Activated CD8-positive, alpha-beta T cell treated with anti-CD3 and anti-CD28 coated beads for 36 hours (primary cell): Measurements from ENCODE around the gene FHIP2A. TPM values are rescaled to one million over a fixed set of nuclear protein-coding genes. Genes with fewer than 3 reads are reported as not detected.
A peak's percentile ranks its signal among the peaks of the same experiment; 100 is the strongest.

ENCODE experiments used
- ATAC-seq: fragments of 200-7000 bp; cut with Tn5 transposase; one replicate; pipeline ENCODE4 v1.10.0; 2021; ENCODE audit warnings: mild to moderate bottlenecking, moderate library complexity
- CTCF ChIA-PET: fragments of 350-600 bp; sonication (Branson Sonifier 250); formaldehyde crosslinking; loops from one replicate; lab custom pipeline; 2021; ENCODE audit warnings: antibody characterized with exemption; lab: Charles Lee
- POLR2A ChIA-PET: fragments of 350-600 bp; sonication (Branson Sonifier 250); formaldehyde crosslinking; loops from one replicate; lab custom pipeline; 2021; ENCODE audit warnings: antibody characterized with exemption; lab: Charles Lee
- DNase-seq: peaks from one replicate; pipeline ENCODE4 v3.0.0-alpha.2; 2020
- H3K27ac Mint-ChIP-seq: one replicate; pipeline ENCODE4 v1.8.0; 2021; ENCODE audit warnings: mild to moderate bottlenecking, mixed read lengths
- H3K27me3 Mint-ChIP-seq: one replicate; pipeline ENCODE4 v1.8.0; 2021; ENCODE audit warnings: mixed read lengths
- H3K36me3 Mint-ChIP-seq: one replicate; pipeline ENCODE4 v1.8.0; 2021; ENCODE audit warnings: low read depth, mixed read lengths
- H3K4me1 Mint-ChIP-seq: one replicate; pipeline ENCODE4 v1.8.0; 2021; ENCODE audit warnings: low read depth, mixed read lengths
- H3K4me3 Mint-ChIP-seq: one replicate; pipeline ENCODE4 v1.8.0; 2021; ENCODE audit warnings: mild to moderate bottlenecking, moderate library complexity, mixed read lengths
- H3K9me3 Mint-ChIP-seq: one replicate; pipeline ENCODE4 v1.8.0; 2021; ENCODE audit warnings: mixed read lengths
- intact Hi-C: fragments of 100-400 bp; cut with micrococcal nuclease; formaldehyde crosslinking; loops from one replicate; pipeline ENCODE4 v1.10.0; 2022
- total RNA-seq, 2 experiments: library from RNA; stranded (reverse); gene quantifications; one replicate each; pipeline ENCODE4 v1.2.3, GENCODE V29; 2021
- TF ChIP-seq, protein P1 (sequence below): fragments of 200-600 bp; IDR thresholded peaks from one replicate; pipeline ENCODE4 v1.8.0; 2022; ENCODE audit warnings: antibody characterized with exemption, mild to moderate bottlenecking

FHIP2A gene
- total RNA-seq, 2 experiments from 2014 or later, result 12.6 to 16.6 TPM

DNA sequence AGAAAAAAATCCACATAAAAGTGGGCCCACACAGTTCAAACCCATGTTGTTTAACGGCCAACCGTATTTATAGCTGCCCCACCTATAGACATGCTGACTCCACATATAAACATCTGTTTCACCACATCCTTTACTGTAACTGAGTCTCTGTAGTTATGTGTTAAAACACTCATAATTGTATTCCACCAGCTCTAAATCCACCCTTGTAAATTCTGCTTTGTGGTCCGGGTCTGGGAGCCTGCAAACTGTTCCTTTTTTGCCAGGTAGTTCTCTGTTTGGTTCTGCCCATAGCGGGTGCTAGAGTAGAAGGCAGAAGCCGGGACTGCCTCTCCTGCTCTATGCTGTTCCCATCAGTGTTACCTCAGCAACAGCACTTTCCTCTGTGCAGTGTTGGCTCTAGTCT, 20.2 kb upstream of the FHIP2A start:
- ATAC-seq (peak; percentile 88), DNase-seq (peak; percentile 16)
- Mint-ChIP-seq H3K36me3 (no peaks in the 10 kb centered on the region), H3K4me1 (peaks cover 17% of the 10 kb centered on the region), H3K9me3 (no peaks in the 10 kb centered on the region), H3K27me3 (no peaks in the 10 kb centered on the region), H3K27ac (no peak overlapping the region), H3K4me3 (no peak overlapping the region)
- TF ChIP-seq, protein P1, sequence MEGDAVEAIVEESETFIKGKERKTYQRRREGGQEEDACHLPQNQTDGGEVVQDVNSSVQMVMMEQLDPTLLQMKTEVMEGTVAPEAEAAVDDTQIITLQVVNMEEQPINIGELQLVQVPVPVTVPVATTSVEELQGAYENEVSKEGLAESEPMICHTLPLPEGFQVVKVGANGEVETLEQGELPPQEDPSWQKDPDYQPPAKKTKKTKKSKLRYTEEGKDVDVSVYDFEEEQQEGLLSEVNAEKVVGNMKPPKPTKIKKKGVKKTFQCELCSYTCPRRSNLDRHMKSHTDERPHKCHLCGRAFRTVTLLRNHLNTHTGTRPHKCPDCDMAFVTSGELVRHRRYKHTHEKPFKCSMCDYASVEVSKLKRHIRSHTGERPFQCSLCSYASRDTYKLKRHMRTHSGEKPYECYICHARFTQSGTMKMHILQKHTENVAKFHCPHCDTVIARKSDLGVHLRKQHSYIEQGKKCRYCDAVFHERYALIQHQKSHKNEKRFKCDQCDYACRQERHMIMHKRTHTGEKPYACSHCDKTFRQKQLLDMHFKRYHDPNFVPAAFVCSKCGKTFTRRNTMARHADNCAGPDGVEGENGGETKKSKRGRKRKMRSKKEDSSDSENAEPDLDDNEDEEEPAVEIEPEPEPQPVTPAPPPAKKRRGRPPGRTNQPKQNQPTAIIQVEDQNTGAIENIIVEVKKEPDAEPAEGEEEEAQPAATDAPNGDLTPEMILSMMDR, result no peak
- CTCF ChIA-PET, result interaction anchor here (0.9 kb wide), 1 partner anchor 21 kb away, joined by 3 read pairs; the partner anchor contains the start of gene FHIP2A
- POLR2A ChIA-PET, result interaction anchor here (1.0 kb wide), 1 partner anchor 14 kb away, joined by 3 read pairs; no protein-coding TSS in a partner anchor
- intact Hi-C loops, result no loop called here

- CTCF ChIA-PET, result no interaction called here
- Mint-ChIP-seq H3K27ac (no peak overlapping the region), H3K4me3 (no peak overlapping the region)
Observed at GRCh38 chr10:114802177-114802576, 19.4 kb upstream of the FHIP2A start.

GRCh38 chr10:114806562-114807391, 14.8 kb upstream of the FHIP2A start:
- CTCF ChIA-PET, result no interaction called here
- ATAC-seq, result no peak
- POLR2A ChIA-PET, result no interaction called here
- intact Hi-C loops, result no loop called here
- Mint-ChIP-seq H3K36me3 (no peaks in the 10 kb centered on the region), H3K27ac (no peak overlapping the region), H3K9me3 (no peaks in the 10 kb centered on the region), H3K4me3 (no peak overlapping the region), H3K27me3 (no peaks in the 10 kb centered on the region), H3K4me1 (peaks cover 22% of the 10 kb centered on the region)
- TF ChIP-seq, protein P1, result no peak
- no peak for DNase-seq

More at GRCh38 chr10:114802177-114802576, 19.4 kb upstream of the FHIP2A start:
- Mint-ChIP-seq H3K4me1 (peaks cover 17% of the 10 kb centered on the region), H3K9me3 (no peaks in the 10 kb centered on the region), H3K36me3 (no peaks in the 10 kb centered on the region), H3K27me3 (no peaks in the 10 kb centered on the region)
- no peak for DNase-seq
- POLR2A ChIA-PET, result interaction anchor here (1.0 kb wide), 1 partner anchor 13 kb away, joined by 3 read pairs; no protein-coding TSS in a partner anchor
- intact Hi-C loops, result no loop called here
- TF ChIP-seq, protein P1, result no peak
- no peak for ATAC-seq

GRCh38 chr10:114808982-114809381, 12.6 kb upstream of the FHIP2A start:
- ChIA-PET CTCF (no interaction called here), POLR2A (interaction anchor here (0.5 to 1.4 kb wide), 2 partner anchors 12 to 196 kb away, joined by 3 read pairs; partner anchors contain the start of gene FHIP2A)
- Mint-ChIP-seq H3K4me3 (no peak overlapping the region), H3K9me3 (no peaks in the 10 kb centered on the region), H3K27ac (no peak overlapping the region), H3K36me3 (no peaks in the 10 kb centered on the region), H3K27me3 (no peaks in the 10 kb centered on the region), H3K4me1 (peaks cover 17% of the 10 kb centered on the region)
- intact Hi-C loops, result no loop called here
- DNase-seq (no peak), ATAC-seq (no peak)
- TF ChIP-seq, protein P1, result no peak

GRCh38 chr10:114810926-114811325, 10.7 kb upstream of the FHIP2A start:
- CTCF ChIA-PET, result interaction anchor here (1.4 to 3.2 kb wide), 2 partner anchors 11 to 259 kb away, joined by 3 to 9 read pairs; partner anchors contain the start of gene FHIP2A
- no peaks in the 10 kb centered on the region for H3K9me3 Mint-ChIP-seq
- ATAC-seq (peak; percentile 91), DNase-seq (no peak)
- intact Hi-C loops, result no loop called here
- H3K4me1 Mint-ChIP-seq, result peaks cover 17% of the 10 kb centered on the region
- TF ChIP-seq, protein P1, result no peak
- H3K27ac Mint-ChIP-seq, result peak overlapping the region; percentile 69
- H3K4me3 Mint-ChIP-seq, result no peak overlapping the region
- POLR2A ChIA-PET, result interaction anchor here (0.6 kb wide), 1 partner anchor 51 kb away, joined by 3 read pairs; no protein-coding TSS in a partner anchor
- no peaks in the 10 kb centered on the region for H3K27me3 Mint-ChIP-seq
- H3K36me3 Mint-ChIP-seq, result no peaks in the 10 kb centered on the region
